ES-I3 (cell line): Measurements from ENCODE around the gene SND1.

Experiments used
- H3K36me3 ChIP-seq: 2 replicates; pipeline ENCODE4 v1.6.1; 2013; ENCODE audit warnings: mild to moderate bottlenecking, low read length, control low read depth, moderate library complexity; ENCODE audit not compliant: insufficient read depth
- H3K4me1 ChIP-seq: 2 replicates; pipeline ENCODE4 v1.6.1; 2013; ENCODE audit warnings: mild to moderate bottlenecking, control low read depth, low read length; ENCODE audit not compliant: insufficient read depth
- H3K9ac ChIP-seq: 2 replicates; pipeline ENCODE4 v1.6.1; 2013; ENCODE audit warnings: low read depth, mild to moderate bottlenecking, low read length, moderate library complexity
- H3K9me3 ChIP-seq: 2 replicates; pipeline ENCODE4 v1.6.1; 2013; ENCODE audit warnings: mild to moderate bottlenecking, low read length, moderate library complexity; ENCODE audit not compliant: control insufficient read depth, insufficient read depth

SND1 gene

DNA sequence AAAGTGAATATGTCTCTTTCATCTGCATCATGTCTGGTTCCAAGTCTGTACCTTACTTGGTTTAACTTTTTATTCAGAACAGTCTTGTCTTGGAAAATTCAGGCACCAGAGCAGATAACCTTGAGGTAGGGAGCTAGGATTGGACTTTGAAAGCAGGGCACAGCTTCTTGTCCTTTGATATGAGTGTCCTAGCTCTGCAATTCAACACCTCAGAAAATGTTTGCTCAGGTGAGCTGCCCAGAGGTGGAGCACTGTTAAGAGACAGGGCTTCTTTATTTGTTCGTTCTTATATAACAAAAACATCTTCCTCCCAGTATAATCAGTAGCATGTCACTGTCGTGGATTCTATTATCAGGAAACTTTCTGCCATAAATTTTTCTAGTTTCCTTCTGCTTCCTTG lies 260.9 kb downstream of the SND1 start:
- H3K4me1 ChIP-seq = no peaks in the 10 kb centered on the region
- no peaks in the 10 kb centered on the region for H3K36me3 ChIP-seq
- H3K9me3 ChIP-seq = no peaks in the 10 kb centered on the region
- H3K9ac ChIP-seq = no peak overlapping the region

DNA sequence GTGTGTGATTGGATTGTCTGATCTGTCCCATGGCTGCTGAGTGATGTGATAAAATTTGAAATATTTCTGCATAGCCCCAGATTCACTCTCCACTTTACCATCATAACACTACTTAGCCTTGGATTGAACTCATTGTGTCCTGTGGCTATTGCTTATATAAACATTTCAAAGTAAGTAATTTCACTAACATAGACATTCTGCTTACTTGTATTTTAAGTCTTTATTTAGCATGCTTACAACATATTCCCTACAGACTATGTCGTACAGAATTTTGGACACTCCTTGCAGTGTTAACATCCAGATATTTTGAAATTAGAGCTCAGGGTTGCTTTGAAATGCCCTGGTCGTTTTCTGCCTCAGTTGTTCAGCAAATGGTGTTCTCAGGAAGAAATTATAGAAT lies 261.7 kb downstream of the SND1 start:
- Histone ChIP-seq H3K36me3 (no peaks in the 10 kb centered on the region), H3K4me1 (no peaks in the 10 kb centered on the region), H3K9me3 (no peaks in the 10 kb centered on the region)

DNA sequence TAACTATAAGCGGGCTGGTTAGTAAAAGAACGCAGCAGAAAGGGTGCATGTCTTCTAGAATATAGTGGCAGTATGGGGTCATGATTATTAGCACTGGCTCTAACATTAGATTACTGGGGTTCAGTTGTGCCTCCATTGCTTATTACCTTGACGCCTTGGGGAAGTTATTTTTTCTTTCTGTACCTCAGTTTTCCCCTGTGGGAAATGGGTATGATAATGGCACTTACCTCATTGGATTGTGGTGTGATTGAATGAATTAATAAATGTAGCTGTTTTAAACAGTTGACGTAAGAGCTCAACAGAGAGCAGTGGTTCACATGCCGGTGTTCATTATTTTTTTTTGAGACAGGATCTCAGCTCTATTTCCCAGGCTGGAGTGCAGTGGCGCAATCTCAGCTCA lies 262.7 kb downstream of the SND1 start:
- H3K4me1 ChIP-seq = no peaks in the 10 kb centered on the region
- H3K9ac ChIP-seq = no peak overlapping the region
- H3K36me3 ChIP-seq = no peaks in the 10 kb centered on the region
- H3K9me3 ChIP-seq = no peaks in the 10 kb centered on the region

More for the DNA sequence above, 261.7 kb downstream of the SND1 start:
- no peak overlapping the region for H3K9ac ChIP-seq

DNA sequence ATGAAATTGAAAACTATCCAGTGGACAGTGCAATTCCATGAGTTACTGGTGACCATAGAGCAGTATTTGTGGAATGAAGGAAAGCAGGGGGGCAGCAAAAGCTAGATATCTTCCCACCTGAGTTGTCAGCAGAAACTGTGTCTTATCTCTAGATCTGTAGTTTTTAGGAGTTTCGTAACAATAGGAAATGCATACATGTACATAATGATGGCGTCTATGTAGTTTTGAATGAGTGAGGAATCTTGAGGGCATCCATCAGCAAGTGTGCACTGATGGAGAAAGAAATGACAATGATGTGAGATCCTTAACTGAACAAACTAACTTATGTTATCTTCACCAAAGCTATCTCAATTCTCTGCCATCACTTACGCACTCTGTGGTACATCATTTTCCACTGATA lies 264.7 kb downstream of the SND1 start:
- Histone ChIP-seq H3K4me1 (no peaks in the 10 kb centered on the region), H3K9ac (no peak overlapping the region), H3K9me3 (no peaks in the 10 kb centered on the region), H3K36me3 (no peaks in the 10 kb centered on the region)

DNA sequence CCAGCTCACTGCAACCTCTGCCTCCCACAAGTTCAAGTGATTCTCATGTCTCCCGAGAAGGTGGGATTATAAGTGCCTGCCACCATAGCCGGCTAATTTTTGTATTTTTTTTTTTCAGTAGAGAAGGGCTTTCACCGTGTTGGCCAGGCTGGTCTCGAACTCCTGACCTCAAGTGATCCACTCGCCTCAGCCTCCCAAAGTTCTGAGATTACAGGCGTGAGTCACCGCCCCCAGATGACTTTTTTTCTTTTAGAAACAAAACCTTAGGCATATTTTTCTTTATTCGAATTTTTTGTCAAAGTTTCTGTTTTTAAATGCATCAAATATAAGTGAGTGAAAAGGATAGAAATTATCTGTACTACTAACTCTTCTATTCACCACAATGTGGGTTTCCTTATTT lies 266.1 kb downstream of the SND1 start:
- no peaks in the 10 kb centered on the region for H3K36me3 ChIP-seq
- H3K9ac ChIP-seq = no peak overlapping the region
- H3K4me1 ChIP-seq = no peaks in the 10 kb centered on the region
- no peaks in the 10 kb centered on the region for H3K9me3 ChIP-seq

GRCh38 chr7:127920787-127921438 lies 268.9 kb downstream of the SND1 start:
- Histone ChIP-seq H3K9me3 (no peaks in the 10 kb centered on the region), H3K9ac (no peak overlapping the region), H3K4me1 (no peaks in the 10 kb centered on the region), H3K36me3 (no peaks in the 10 kb centered on the region)

- H3K9ac ChIP-seq = no peak overlapping the region
- no peaks in the 10 kb centered on the region for H3K9me3 ChIP-seq
- H3K36me3 ChIP-seq = no peaks in the 10 kb centered on the region
- H3K4me1 ChIP-seq = no peaks in the 10 kb centered on the region
Measured at GRCh38 chr7:127922656-127923055, 270.7 kb downstream of the SND1 start.

DNA sequence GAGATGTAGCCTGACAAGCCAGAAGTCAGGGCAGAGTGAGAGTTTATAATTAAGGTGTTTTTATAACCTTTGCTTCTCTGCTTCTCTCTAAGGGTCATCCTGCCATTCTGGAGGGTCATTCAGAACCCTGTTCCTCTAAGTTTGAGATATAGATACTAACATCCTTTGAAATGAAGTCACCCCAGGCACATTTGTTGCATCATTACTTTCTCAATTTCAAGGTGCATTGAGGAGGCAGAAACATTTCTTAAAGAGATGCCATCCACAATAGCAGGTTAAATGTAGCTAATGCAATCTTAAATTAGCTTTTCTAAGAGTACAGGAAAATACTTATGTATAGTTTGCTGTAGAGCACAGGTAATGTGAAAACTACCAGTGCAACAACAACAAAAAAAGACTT lies 272.9 kb downstream of the SND1 start:
- Histone ChIP-seq H3K9ac (no peak overlapping the region), H3K4me1 (no peaks in the 10 kb centered on the region), H3K36me3 (peaks cover 3% of the 10 kb centered on the region; the same call in 1 of the 2 replicates), H3K9me3 (no peaks in the 10 kb centered on the region)

- Histone ChIP-seq H3K4me1 (no peaks in the 10 kb centered on the region), H3K36me3 (peaks cover 3% of the 10 kb centered on the region), H3K9ac (no peak overlapping the region), H3K9me3 (no peaks in the 10 kb centered on the region)
Measured at GRCh38 chr7:127927348-127927696, 275.3 kb downstream of the SND1 start.

DNA sequence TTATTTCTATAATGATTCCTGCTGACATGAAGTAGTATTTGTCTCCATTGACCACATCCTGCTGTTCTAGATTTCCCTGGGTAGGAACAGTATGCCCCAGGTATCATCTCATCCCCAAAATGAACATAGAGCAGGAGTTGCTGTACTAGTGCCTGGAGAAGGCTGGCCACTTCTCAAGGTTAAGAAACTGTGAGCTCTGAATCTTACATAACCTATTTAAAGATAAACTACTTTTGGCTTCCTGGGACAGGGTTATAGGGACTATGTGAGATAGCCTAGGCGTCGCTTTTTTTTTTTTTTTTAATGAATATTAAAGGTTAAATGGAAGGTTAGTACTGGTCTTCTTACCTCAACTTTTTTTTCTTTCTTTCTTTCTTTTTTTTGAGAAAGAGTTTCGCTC lies 276.2 kb downstream of the SND1 start:
- no peaks in the 10 kb centered on the region for H3K9me3 ChIP-seq
- H3K4me1 ChIP-seq = no peaks in the 10 kb centered on the region
- no peak overlapping the region for H3K9ac ChIP-seq
- H3K36me3 ChIP-seq = peaks cover 3% of the 10 kb centered on the region

- no peak overlapping the region for H3K9ac ChIP-seq
- H3K36me3 ChIP-seq = peaks cover 3% of the 10 kb centered on the region
- no peaks in the 10 kb centered on the region for H3K4me1 ChIP-seq
Measured at GRCh38 chr7:127928852-127929251, 276.9 kb downstream of the SND1 start.

DNA sequence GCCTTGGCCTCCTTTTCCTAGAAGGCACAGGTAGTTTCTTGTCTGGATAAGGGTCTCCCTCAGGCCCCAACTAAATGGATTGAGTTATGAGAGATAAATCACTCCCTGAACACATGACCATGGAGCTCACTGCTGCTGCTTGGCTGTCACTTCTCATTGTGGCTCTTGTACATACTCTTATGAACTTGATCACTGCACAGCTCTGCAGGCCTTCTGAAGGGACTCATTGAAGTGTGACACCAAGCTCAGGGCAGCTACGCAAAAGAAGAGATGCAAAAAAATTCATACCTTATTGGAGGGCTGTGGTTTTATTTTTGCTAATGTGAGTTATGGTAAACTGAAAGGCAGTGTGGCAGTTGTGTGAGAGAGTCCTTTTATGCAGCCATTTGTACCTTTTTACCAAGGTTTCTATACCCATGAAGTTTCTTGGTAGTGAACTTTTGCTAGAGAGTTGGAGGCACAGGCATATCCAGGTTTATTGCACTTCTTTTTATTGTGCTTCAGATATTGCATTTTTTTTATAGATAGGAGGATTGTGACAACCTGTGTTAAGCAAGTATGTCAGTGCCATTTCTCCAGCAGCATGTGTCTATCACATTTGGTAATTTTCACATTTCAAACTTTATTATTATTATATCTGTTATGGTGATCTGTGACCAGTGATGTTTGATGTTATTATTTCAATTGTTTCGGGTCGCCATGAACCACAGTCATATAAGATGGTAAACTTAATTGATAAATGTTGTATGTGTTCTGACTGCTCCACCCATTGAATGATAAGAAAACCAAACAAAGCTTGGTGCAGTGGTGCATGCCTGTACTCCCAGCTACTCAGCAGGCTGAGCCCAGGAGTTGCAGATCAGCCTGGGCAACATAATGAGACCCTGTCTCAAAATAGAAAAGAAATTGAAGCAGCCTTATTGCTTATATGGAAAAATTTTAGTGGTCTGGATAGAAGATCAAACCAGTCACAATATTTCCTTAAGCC lies 278.6 kb downstream of the SND1 start:
- H3K4me1 ChIP-seq = no peaks in the 10 kb centered on the region
- no peaks in the 10 kb centered on the region for H3K9me3 ChIP-seq
- H3K9ac ChIP-seq = no peak overlapping the region
- H3K36me3 ChIP-seq = peaks cover 3% of the 10 kb centered on the region

More at GRCh38 chr7:127928852-127929251, 276.9 kb downstream of the SND1 start:
- no peaks in the 10 kb centered on the region for H3K9me3 ChIP-seq

GRCh38 chr7:127932076-127932475 lies 280.1 kb downstream of the SND1 start:
- Histone ChIP-seq H3K9ac (no peak overlapping the region), H3K9me3 (no peaks in the 10 kb centered on the region), H3K4me1 (no peaks in the 10 kb centered on the region), H3K36me3 (peaks cover 3% of the 10 kb centered on the region)

DNA sequence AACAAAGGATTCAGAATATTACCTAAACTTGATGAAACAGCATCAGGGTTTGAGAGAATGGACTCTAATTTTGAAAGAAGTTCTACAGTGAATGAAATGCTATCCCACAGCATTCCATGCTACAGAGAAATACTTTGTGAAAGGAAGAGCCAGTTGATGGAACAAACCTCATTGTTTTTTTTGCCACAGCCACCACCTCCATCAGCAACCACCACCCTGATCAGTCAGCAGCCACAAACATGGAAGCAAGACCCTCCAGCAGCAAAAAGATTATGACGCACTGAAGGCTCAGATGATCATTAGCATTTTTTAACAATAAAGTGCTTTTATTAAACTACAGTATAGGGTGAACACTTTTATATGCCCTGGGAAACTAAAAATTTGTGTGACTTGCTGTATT lies 280.5 kb downstream of the SND1 start:
- Histone ChIP-seq H3K9ac (no peak overlapping the region), H3K4me1 (no peaks in the 10 kb centered on the region), H3K36me3 (peaks cover 3% of the 10 kb centered on the region), H3K9me3 (no peaks in the 10 kb centered on the region)

DNA sequence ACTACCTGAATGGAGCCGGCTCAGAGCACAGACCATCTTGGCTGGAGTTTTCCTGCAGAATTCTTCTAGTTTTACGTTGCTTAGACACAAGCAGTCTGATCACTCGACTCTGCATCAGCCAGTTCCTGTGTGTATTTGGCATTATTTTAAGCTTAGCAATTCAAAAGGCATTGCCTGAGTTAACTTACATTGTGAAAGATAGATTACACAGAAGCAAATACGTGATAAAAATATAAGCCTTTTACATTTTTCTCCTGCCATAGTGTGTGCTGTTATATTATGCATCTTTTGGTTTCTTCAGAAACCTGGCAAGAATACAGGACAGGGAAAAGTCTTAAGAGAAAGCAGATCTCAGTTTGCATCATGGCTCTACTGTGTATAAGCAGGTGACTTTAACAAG lies 281.2 kb downstream of the SND1 start:
- Histone ChIP-seq H3K36me3 (peaks cover 3% of the 10 kb centered on the region), H3K9ac (no peak overlapping the region), H3K9me3 (no peaks in the 10 kb centered on the region), H3K4me1 (no peaks in the 10 kb centered on the region)
